Femur (tissue), 1 donor: ENCODE results near the gene ZNF385A.
"Not testable (repeated sequence)": the region's sequence is repeated elsewhere in the genome, so short reads cannot be mapped to it uniquely, and the experiment has no call there.

Experiments used
- DNase-seq: peaks from one replicate; pipeline ENCODE4 v3.0.0-alpha.2; 2017

The ZNF385A gene

DNA sequence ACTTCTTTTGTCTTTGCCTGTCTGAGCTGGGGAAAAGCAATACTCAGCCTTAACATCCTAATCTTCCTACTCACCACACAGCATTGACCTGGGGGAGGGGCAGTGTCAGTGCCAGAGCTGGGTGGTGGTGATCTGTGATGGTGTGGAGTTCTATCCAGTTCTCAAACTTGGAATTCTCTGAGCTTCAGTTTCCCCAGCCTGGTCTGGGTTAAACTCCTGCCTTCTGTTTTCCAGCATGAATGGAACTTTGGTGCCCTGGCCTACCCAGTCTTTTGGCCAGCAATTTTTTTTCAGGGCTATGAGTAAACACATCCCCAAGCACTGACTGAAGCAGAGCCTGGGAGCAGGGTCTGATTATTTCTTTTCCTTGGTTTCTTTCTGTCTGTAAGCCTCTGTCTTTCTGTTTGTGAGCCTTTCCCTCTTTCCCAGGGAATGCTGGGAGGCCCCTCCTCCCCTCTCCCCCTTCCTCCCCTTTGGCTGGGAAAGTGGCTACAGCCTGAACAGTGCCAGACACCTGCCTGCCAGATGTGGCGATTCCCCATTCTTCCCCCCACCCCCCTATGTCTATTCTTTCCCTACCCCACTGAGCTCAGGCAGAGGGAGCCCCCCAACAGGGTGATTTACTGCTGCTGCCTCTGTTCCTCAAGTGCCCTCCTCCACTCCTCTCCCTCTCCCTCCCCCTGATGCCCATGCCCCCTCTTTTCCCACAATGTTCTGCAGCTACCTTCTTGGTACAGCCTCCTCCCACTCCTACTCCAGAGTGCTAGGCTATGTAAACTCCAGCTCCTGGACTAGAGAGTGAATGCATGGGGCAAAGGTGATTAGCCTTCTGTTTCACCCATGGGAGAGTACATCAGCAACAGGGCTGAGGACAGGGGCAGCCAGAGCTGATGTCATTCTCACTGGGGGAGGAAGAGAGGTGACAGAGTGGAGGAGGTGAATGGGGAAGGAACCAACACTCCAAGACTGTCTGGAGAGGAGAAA lies 31.4 kb downstream of the ZNF385A start:
- DNase-seq: peak; percentile 77

DNA sequence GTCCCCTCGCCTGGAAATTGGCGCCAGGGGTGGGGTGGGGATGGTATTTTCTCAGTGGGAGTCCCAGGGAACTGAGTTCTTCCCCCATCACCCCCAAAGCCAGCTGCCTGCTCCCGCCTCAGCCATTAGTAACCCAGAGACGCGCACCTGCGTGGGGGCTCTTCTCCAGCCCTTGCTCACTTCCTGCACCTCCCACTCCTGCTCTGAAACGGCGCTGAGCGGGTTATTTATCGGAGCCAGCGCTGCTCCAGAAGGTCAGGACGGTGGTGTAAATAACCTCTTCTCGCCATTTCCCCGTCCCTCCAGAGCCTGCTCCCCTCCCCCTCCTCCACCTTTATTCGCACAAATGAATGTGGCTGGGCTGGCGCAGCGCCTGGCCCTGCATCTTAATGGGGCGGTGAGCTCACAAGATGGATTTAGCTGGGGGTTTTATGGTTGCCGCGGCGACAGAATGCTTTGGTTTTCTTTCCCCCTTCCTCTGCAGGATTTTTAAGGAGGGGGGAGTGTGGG lies 32.5 kb downstream of the ZNF385A start:
- peak; percentile 87 for DNase-seq

DNA sequence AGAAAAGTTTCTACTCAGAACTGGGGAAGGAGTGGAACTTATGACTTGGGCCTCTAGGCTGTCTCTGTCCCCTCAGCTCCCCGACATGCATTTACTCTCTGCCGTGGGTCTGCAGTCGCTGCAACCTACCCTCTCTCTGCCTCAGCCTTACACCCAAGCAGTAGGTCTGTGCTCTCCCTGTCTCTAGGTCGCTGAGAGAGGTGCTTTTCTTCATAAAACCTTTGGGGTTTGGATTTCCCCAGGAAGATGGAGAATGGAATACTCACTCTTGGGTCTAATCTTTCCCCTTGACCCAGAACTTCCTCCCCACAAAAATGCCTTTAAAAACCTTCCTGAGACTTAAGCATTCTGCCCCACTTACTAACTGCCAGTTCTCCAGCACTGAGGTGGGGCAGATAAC lies 33.2 kb downstream of the ZNF385A start:
- DNase-seq: no peak

DNA sequence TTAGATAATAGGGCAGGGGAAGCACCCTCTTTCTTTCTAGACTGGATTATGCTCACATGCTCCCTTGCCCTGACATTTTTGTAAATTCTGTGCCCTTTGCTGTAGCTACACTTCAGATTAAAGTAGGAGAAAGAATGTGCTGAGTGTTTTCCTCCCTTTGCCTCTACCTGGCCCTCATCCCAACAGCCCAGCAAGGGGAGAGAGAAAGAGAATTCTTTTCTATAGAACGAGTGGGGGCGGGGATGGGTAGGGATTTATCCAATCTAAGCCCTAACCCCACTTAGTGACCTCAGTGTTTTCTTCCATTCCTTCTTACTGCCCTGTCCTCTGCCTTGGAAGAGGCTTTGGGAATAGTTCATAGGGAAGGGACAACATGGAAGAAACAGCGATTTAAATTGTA lies 33.8 kb downstream of the ZNF385A start:
- no peak for DNase-seq

DNA sequence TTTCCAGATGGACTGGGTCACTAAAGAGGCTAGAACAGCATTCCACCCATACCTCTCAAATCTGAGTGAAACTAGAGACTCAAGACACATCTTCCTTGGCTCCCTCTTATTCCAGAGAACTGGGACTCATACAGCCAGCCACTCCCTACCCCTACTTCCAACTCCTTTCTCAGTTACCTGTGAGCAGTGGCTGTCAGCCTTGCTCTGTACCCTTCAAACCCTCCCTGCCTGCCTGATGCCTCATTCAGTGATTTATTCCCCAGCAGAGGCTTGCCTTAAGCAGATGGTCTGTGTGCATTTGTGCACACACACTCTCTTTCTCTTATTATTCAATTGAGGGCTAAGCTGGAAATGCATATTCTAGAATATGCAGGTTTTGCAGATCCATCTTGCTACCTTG lies 34.9 kb downstream of the ZNF385A start:
- no peak for DNase-seq

DNA sequence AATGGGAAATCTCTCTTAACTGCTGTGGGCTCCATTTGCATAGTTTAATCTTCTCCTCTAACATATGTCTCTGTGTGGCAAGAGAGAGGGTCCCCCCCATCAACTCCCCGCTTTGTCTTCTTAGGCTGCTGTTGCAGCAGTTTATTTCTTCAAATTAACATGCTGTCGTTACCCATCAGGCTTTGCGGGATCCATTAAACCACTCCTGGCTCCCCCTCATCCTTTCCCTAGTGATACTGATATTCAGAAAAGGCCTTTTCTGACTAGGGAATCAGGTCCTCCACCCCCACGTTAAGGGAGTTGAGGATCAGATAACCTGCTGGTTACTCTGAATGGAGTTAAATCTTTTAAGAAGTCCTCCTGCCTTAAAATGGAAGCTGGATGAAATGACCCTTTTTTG lies 35.5 kb downstream of the ZNF385A start:
- DNase-seq: no peak

DNA sequence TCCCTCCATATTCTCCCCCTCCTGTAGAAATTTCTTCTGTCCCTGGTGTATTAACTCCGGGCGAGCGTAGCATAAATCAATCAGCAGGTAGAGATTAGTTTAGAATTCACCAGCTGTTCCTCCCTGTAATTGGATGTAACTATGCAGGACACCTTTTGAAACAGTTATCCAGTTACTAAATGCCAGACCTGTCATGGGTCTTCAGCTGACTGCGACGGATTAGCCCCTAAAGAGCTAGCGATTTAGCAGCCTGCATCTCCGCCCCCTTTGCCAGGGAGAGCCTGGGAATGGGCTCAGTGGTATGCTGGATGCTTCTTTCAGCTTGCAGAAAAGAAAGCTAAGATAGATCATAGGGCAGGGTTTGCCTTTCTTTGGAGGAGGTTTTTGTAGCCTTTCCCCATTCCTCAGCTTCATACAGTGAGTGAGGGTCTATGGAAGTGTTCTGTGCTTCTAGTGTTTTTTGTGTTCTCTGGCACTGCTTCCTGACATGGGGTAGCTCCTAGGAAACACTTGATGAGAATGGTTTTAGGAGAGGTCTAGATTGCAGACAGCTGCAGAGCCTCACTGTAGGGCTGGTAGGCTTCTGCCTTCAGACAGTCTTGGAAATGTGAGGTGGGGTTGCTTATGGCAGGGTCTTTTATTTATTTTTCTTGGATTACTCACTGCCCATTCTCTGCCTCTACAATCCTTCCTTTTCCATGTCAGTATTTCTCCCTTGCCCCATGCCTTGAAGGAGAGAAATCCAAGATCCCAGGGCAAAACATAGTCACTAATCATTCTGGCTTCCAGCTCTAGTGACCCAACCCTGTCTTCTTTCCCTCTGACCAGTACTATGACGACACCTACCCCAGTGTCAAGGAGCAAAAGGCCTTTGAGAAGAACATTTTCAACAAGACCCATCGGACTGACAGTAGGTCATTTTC lies 42.9 kb downstream of the ZNF385A start:
- DNase-seq: no peak

DNA sequence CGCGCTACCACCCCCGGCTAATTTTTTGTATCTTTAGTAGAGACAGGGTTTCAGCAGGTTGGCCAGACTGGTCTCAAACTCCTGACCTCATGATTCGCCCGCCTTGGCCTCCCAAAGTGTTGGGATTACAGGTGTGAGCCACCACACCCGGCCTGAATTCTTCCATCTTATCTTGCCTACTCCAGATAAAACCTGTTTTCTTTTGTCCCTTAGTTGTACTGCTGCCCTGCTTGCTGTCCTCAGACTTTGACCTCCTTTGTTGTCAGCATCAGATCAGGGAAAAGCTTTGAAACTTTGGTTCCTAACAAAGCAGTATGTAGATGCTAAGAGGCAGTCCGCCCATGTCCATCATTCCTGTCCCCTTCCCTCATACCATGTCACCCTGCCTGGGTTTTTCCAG lies 43.7 kb downstream of the ZNF385A start:
- DNase-seq: no peak

DNA sequence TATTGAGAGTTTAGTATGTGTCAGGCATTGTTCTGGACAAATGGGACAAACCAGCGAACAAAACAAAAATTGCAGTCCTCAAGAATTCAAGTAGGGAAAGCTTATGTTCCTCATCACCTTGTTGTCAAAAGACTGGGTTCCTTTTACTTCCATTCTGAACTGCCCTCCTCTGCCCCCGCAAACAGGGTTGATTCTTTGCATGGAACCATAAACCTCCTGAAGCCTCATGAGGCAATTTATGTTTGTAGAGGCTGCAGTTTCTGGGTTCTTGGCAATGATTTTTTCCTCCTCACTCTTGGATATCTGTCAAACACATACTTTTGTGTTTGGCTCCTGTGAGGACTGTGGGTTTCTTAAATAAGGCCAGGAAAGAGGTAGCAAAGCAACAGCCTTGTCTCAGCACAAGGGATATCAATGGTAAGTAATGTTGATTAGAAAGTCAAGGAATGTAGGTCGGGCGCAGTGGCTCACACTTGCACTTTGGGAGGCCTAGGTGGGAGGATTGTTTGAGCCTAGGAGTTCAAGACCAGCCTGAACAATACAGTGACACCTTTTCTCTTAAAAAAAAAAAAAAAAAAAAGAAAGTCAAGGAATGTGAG lies 45.7 kb downstream of the ZNF385A start:
- no peak for DNase-seq

DNA sequence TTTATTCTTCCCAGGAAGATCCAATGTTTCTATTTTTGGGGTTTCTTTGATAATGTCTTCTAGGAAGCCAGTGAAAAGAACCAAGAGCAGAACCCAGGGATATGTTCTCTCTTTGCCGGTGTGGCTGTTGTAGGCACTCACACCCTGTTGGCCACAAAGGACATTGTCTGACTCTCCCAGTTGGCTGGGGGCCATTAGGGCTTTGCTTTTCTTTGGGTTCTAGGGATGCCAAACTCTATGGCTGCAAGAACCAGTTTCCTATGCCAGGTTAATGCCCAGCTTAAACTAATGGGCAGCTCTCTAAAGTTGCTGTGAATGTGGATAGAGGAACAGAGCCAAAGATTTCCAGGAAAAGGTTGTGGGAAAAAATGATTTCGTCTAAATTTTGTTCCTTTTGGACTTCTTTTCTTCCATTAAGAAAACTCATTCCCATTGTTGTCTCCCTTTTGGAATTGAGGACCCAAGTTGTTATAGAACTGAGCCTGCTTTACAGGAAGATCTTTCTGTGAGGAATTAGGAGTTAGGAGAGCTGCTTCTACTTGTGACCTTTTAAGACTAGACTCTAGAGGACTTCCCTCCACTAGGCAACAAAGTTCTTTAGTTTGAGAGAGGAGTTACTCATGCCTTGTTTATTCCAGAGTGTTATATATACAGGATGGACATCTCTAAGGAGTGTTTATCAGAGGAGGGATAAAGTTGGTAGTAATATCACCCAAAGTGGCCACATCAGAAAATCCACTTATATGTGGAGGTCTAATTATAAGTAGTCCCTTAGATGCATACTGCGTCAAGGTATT lies 46.5 kb downstream of the ZNF385A start:
- no peak for DNase-seq

DNA sequence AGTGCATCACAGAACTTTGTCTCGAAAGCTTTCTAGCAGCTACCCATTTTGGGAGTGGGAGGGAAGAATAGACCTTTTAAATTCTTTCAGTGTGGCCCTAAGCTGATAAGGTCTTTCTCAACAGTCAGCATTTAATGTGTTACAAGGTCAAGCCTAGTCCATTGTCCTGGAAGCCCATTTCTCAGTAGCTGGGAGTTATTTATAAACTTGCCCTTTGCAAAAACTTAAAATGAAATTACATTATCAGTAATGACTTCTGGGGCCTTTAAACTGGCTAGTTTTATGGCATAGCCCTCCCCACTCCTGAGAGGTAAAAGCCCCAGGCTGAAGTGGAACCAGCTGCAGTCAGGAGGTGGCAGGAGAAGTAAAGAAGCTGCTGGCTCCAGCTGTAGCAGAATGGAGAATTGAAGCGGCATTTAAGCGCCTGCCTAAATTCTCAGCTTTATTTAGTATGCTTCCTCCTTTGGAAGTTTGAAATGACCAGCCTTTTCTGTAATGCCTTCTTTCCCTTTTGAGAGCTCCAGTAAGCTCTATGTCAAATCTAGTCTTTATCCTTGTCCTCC lies 47.2 kb downstream of the ZNF385A start:
- DNase-seq: no peak

DNA sequence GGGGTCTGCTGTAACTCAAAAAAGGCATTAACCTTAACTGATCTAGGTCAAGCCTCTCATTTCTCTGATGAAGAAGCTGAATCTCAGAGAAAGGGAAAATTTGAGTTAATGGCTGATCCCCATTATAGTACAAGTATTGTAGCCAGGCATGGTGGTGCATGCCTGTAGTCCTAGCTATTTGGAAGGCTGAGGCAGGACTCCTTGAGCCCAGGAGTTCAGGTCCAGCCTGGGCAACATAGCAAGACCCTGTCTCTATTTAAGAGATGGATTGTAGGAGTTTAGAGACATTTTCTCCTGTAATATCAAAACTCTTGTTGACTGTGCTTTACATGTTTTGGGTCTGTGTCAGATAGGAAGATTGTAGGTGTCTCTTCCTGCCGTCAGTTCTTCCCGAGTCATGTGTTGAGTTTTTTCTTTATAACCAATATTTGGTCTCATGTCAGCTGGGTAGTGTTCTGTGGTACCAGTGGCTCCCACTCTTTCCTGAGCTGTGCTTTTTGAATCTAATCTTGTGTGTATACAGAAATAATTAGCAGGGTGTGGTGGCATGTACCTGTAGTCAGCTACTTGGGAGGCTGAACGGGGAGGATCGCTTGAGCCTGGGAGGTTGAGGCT lies 51.0 kb downstream of the ZNF385A start:
- DNase-seq: no peak

DNA sequence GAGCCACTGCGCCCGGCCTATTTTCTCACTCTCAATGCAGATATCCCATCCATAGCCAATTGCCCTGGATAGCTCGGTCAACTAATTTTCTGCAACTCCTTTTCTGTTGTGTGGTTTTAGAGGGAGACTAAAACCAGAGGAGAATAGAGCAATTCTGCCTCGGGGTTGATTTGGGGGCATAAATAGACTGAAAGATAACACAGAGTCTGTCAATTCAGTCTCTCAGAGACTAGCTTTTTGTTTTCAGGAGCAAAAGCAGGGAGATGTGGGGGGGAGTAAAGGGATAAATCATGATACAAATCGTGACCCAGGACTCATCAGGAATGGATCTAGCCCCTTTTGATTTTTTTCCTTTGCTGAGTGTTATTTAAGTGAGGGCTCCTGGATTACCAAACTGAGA lies 53.1 kb downstream of the ZNF385A start:
- DNase-seq: no peak

DNA sequence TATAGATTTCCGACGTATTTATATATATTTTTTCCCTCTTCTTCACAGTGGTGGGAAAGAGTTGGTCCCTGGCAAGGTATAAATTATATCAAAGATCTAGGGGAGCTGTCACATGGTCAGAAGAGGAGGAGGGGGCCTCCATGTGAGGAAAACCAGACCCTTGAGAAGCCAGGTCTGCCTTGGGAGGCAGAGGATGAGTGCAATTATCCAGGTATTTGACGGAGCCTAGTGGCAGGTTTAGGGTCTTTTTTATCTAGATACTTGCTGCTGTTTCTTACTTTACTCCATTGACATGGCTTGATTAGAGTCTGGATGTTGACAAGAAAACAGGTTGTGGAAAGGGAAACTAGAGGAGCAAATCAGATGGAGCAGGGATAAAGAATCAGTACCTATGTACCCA lies 54.1 kb downstream of the ZNF385A start:
- DNase-seq: no peak

DNA sequence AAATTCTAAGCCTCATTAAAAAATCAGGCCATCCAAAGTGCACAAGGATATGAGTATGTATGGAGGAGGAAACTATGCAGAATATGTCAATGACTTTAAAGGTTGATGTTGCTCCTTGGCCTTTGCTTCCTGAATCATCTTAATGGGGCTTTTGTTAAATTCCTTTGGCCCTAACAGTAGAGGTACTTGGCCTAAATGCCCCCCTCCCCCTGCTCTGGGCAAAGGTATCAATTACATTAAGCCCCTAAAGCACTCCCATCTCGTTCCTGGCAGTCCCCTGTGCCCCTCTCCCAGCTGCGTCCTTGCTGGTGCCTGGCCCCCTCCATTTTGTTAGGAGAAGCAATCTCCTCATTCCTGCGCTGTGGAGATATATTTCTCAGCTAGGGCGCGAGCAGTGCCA lies 54.8 kb downstream of the ZNF385A start:
- DNase-seq: no peak

DNA sequence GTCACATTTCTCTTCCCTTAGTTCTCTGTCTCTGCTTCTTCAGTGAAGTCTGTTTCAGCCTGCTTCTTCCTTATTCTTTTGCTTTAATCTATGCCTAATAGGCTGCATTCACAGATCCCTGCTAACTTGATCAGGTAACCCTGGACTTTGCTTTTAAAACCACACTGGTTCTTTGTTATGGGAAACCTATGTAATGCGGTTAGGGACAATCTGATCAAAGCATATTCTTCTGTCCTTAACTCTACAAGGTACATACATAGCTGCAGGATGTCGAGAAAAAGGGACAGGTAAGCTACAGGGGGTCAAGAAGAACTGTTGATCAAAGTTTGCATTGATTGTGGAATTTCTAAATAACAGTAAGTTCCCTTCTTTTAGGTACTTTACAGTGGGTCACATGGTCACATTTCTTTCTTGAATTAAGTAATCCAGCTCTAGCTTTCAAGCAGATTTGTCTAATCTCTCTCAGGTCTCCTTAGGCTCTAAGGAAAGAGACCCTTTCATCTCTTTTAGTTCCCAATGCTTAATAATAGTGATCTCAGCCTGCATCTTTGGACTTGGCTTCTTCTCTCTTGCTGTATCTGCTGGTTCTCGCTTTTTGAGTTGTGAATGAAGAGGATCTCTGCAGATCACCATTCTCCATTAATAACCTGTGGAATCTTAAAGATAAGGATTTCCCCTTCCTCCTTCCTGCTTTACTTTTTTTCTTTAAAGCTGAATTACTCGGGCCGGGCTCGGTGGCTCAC lies 55.8 kb downstream of the ZNF385A start:
- no peak for DNase-seq

DNA sequence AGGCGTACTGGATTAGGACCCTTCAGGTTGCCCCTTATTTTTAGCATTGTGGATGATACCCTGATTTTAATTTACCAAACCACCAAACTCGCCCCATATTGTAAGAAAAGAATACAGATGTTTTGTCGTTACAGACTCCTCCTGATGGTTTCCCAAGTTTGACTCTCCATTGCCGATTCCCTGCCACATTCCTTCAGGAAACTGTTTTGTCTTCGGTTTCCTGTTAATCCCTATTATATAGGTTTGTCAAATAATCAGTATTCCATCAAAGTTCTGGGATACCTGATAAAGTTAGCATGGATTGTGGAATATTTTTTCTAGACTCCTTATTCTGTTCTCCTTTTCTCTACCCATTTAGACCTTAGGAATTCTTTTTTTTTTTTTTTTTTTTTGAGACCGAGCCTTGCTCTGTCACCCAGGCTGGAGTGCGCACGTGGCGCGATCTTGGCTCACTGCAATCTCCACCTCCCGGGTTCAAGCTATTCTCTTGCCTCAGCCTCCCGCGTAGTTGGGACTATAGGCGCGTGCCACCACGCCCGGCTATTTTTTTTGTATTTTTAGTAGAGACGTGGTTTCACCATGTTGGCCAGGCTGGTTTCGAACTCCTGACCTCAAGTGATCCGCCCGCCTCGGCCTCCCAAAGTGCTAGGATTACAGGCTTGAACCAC lies 59.0 kb downstream of the ZNF385A start:
- DNase-seq: not testable (repeated sequence)

DNA sequence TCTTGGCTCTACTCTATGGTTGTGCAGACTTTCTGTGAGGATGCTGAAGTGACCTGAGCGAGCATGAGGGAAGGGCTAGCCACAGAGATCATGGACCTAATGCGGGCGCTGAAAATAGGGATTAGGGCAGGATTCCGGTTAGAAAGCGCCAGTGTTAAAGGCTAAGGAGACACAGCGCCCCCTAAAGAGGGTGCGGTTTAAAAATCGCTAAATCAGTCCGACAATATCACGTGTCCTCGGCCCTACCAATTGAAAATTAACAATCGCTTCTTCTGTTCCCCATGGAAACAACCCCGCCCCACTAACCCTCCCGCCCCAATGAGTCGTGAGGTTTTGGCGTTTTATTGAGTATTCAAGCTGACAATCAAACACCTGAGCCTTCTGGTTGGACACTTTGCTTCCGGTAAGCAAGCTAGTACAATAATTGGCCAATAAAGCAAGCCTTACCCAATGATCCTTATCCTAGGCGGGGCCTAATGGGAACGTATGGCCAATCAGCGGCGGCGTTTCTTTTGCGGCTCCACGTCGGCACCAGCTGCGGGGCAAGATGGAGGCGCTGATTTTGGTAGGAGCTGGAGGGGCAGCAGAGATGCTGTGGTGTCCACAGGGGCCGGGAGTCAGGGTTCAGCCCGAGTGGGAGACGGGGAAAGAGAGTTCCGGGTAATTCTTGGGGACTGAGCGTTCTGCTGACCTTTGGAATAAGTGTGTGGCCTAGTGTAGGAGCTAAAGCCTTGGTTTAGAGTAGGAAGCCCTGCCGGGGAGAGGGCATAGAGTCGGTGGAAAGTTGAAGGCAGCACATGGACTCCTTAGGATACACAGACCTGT lies 59.7 kb downstream of the ZNF385A start, which contains the start of gene COPZ1:
Gene COPZ1 (plus strand): TSS at position 515 of the 825 bp plus-strand sequence. CDS start 33 bp downstream, at position 548.
- DNase-seq: peak; percentile 99

DNA sequence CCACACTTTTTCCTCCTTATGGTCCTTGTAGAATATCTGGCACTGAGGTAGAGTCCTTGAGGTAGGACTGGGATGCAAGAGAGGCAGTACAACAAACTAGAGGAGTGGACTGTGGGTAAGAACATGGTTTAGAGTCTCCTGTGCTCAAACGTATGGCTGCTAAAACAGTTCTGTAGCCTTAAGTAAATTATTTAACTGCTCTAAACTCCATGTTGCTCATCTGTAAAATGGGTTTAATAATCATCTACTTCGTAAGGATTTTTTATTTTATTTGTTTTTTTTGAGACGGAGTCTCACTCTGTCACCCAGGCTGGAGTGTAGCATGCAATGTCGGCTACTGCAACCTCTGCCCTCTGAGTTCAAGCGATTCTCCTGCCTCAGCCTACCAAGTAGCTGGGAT lies 63.2 kb downstream of the ZNF385A start:
- DNase-seq: no peak
